ENCODE results near the gene HEPACAM.

HEPACAM gene

DNA sequence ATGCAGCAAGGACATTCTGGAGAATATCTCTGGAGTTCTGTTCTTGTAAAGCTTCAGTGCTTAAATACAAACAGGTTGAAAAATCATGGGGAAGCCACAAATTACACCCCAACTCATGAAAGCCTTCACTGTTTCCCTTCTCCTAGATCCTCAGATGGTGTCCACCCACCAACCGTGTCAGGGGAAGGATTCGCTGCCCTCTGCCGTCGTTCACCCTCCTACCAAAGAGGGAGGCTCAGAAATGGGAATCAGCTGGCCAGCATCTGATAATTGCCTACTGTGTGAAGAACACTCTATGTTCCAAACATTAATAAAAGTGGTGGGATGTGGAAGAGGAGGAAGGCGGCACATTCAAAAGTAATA lies 7.4 kb upstream of the HEPACAM start:
- DNase-seq, result no peak

DNA sequence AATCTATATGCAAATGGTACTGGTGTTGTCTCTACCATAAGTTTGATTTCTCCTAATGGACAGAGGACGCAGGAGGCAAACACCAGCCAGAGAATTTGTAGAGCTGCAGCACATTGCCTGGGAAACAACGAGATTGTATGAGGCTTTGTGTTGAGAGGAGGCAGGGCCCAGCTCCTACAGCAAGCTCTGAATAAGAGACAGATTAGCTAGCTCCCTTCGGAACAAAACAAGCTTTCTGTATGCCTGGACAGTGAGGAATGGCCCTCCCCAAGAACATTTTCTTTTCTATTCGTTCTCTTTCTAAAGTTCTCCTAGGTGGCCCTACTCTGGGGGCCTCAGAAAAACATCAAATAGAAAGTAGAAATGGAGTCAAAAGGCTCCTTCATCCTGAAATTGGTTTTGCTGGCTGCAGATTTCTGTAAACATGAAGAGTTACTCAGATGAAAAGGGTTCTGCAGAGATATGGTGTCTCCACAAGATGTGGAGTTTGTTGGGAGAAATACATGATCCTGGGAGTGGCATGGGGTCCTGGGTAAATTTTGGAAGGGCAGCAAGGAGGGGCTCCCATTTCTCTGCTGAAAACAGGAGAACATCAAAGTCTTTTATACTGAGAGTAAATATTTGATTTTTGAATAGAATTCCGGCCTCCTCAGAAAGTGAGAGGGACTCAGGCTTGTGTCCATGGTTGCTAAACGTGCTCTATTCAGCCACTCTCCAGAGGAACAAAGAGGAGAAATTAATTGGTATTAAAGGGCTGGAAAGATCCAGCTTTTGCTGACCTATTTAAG lies 6.8 kb upstream of the HEPACAM start:
- no peak for DNase-seq

DNA sequence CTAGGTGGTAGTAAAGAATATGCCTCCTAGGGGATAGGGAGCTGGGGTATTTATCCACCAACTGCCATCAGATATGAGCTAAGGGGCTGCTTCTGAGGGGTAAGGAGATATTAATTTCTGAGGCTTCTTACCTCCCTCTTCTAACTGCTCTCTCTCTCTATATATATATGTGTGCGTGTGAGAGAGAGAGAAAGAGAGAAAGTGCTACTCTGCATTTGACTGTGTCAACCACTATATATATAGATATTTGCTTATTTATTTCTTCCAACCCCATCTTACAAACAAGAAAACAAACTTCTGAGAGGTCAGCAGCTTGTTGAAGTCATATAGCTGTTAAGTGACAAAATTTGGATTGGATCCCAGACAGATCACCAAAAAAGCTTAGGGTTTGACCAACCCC lies 5.9 kb upstream of the HEPACAM start:
- no peak for DNase-seq

- DNase-seq, result no peak
Observed at GRCh38 chr11:124938970-124939369, 3.1 kb upstream of the HEPACAM start.

DNA sequence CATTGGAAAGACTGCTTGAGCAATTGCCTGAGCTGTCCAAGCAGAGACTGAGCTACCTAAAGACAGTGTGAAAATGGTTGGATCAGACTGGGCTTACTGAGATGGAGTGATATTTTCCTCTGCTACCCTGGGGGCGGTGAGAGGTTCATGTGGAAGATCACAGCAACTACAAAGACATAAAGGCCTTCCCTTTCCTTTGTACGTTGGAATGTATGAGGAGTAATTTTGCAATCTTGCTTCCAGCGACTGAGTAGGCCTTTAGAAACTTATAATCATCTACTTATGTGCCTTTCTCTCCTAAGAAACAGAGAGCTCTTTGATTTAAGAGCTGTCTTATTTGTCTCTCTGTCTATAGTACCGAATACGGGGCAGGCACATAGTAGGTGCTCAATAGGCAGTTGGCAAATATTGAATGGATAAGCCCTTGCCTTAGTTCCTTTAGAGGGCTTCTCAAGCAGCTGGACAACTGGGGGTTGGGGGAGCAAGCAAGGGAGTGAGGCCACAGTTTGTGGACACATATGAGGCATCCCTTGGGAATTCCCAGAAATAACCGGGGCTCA lies 2.4 kb upstream of the HEPACAM start:
- DNase-seq, result no peak

DNA sequence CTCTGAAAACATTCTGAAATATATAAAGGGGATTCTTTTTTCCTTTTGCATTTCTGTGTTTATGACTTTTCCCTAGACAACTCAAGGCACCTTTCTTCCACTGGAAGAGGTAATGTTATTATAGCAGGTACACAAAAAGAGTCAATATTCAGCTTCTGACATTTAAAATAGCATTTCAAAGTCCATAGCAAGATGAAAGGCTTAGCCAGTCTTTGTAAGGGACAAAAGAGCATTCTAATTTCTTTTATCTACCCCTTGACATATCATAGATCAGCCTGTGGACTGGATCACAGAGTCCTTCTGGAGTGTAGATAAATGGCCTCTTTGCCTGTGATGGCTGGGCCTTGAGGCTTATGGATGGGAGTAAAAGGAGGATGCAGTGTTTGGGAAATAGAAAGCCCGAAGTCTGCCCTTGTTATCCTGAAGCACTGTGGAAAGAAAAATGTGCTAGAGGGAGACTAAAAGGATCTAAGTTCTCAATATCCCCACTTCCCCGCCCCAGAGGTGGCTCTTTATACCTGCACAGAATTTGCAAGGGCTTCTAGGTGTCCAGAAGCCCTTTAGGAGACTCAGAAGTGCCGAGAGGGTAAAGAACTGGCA lies 1.6 kb upstream of the HEPACAM start:
- no peak for DNase-seq

GRCh38 chr11:124934862-124935547 lies 842 bp downstream of the HEPACAM start:
- DNase-seq, result peak; percentile 10

DNA sequence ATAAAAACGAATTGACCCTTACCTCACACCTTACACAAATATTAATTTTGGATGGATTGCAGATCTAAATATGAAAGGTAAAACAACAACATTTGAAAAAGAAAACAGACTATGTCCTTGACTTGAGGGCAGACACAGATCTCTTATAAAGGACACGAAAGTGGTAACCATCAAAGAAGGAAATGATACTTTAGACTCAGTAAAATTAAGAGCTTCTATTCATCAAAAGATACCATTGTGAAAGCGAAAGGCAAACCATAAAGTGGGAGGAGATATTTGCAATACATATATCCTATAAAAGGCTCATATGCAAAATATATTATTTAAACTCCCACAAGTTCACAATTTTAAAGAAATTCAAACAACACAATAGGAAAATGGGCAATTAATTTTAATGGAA lies 5.0 kb downstream of the HEPACAM start:
- DNase-seq, result no peak

GRCh38 chr11:124928942-124929665 lies 6.7 kb downstream of the HEPACAM start:
- no peak for DNase-seq

- DNase-seq, result no peak
Observed at GRCh38 chr11:124923296-124923695, 12.6 kb downstream of the HEPACAM start.

GRCh38 chr11:124922831-124923230 lies 13.0 kb downstream of the HEPACAM start:
- no peak for DNase-seq

DNA sequence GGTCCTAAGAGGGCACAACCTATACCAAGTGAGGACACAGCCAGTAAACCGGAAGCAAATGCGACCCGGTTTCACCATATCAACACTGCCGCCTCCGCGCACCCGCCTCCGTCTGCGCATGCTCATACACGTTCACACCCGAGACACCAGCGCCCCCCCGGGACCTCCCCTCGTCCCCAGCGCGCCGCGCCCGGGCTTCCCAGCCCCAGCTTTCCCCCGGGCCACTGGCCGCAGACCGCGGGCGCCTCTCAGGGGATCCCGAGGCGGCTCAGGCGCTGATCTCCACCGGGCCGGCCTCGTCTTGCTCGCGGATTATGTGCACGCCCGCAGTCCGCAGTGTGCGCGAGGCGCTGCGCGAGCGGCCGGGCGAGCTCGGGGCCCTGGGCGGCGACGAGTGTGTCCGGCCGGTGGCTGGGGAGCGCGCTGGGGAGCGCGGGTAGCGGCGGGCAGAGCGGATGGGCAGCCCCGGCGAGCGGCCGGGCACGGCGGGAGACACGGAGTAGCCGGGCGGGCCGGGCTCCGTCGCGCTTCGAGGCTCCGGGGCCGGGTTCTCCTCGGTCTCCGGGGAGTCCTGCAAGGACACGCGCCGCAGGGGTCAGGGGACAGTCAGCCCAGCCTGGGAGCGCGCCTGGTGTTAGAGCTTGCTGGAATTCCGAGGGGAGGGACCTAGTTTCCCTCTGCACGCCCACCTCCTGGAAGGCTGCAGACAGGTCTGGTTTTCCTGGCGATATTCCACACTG lies 14.8 kb downstream of the HEPACAM start:
- peak; percentile 95 for DNase-seq

GRCh38 chr11:124920356-124920755 lies 15.5 kb downstream of the HEPACAM start:
- no peak for DNase-seq

DNA sequence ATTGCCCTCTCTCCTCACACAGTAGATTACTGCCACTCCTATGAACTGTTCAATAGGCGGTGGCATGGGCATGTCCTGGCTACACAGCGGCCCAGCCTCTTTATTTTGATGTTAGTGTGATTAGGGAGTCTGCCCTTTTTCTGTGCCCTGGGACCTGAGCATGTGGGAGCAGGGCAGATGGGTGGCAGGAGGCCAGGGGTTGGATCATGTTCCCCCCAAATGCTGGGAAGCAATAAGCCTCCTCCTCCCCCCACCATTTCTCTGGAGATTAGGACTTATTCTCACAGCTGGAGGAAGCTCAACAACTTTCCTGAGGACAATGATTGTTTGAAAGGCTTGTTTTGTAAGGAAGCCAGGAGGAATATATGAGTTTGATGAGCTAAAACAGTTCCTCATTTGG lies 15.9 kb downstream of the HEPACAM start:
- no peak for DNase-seq

DNA sequence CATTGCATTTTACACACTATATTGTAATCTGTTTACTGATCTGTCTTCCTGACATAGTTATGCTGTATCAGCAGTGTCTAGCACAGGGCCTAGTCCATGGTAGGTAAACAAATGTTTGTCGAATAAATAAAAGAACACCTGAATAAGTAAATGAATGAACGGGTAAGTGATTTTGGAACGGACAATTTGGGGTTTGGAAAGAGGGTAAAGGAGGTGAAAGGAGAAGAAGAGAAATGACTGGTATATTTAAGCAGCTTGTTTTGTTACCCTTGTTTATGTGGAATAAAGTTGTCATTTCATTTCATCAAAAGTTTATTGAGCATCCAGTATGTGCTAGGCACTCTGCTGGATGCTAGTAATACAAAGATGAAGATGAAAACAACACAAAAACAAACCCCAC lies 16.9 kb downstream of the HEPACAM start, which contains the start of gene HEPN1:
HEPN1 (plus strand) TSS at position 301 of the 400 bp plus-strand sequence.
- no peak for DNase-seq

DNA sequence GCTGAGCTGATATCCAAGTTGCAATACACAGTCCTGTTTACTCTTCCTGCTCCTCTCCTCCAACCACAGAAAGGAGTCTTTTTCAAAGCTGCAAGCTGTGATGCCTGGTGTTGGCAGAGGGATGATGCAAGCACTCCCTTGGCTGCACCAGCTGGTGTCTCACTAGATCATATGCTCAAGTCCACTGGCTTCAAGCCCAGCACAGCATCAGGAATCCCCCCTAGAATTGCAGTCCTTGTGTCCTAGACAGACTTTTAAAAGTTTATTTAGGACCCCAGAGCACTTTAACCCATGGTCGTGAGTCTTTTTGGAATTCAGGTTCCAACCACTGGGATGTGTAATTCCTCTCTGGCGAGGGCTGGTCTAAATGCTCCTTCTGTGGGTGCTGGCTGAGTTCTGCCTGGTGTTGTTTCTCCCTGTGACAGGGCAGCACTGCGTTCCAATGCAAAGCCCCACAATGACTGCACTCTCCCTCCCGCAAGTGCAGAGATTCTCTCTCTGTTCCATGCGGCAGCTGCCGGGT lies 18.7 kb downstream of the HEPACAM start:
- no peak for DNase-seq

- DNase-seq, result no peak
Observed at GRCh38 chr11:124916370-124916710, 19.5 kb downstream of the HEPACAM start.

DNA sequence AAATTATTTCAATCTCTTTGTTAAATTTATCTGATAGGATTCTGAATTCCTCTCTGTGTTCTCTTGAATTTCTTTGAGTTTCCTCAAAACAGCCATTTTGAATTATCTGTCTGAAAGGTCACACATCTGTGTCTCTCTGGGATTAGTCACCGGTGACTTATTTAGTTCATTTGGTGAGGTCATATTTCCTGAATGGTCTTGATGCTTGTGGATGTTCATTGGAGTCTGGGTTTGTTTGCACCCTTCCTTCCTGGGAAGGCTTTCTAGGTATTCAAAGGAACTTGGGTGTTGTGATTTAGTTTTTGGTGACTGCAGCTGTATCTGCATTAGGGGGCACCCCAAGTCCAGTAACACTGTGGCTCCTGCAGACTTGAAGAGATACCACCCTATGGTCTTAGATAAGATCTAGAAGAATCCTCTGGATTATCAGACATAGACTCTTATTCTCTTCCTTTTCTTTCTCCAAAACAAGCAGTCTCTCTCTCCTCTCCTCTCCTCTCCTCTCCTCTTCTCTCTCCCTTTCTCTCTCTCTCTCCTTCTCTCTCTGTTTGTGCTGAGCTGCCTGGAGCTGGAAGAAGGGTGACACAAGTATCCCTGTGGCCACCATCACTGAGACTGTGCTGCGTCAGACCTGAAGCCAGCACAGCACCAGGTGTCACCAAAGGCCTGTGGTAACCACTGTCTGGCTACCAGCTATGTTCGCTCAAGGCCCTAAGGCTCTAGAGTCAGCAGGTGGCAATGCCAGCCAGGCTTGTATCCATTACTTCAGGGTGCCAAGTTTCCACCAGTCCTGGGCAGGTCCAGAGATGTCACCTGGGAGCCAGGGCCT lies 20.1 kb downstream of the HEPACAM start:
- no peak for DNase-seq

GRCh38 chr11:124902616-124903015 lies 33.2 kb downstream of the HEPACAM start:
- DNase-seq, result no peak

DNA sequence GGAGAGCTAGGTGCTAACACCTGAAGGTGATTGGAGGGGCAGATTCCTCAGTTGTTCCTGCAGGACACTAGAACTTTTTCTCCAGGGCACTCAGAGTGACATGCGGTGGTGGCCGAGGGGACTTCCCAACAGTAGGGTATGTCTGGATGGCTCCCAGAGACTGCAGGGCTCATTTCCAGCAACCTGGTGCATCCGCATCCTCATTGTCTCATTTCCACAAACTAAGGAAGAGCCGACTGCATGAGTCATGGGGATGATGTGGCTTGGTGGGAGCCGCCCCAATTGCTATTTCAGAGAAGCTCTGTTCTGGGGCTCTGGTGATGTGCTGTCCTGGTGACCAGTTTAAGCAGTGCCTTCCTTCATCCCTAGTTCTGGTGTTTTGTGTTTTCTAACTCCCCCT lies 35.4 kb downstream of the HEPACAM start:
- no peak for DNase-seq

Data from right kidney (tissue), 1 donor.